Upper lobe of left lung (tissue), 6 donors: ENCODE results near the gene ARHGAP26. TPM values are rescaled to one million over a fixed set of nuclear protein-coding genes. Genes with fewer than 3 reads are reported as not detected.
"Not testable (repeated sequence)": the region's sequence is repeated elsewhere in the genome, so short reads cannot be mapped to it uniquely, and the experiment has no call there.

Experiments used
- ATAC-seq, 2 donors: fragments of 200-7000 bp; cut with Tn5 transposase; one replicate each; pipeline ENCODE4 v1.9.1; 2022; ENCODE audit warnings: mild to moderate bottlenecking in 2 of 2, moderate library complexity in 2 of 2; ENCODE audit not compliant: low FRiP score in 2 of 2
- DNase-seq, 2 donors: peaks; one replicate each; pipeline ENCODE4 v3.0.0-alpha.2; 2019 to 2020
- H3K27ac ChIP-seq, 4 donors: fragments of 200-600 bp; sonication (generic); one replicate each; pipeline ENCODE4 v1.5.1; 2016 to 2019
- H3K27me3 ChIP-seq, 4 donors: fragments of 200-600 bp; sonication (generic); one replicate each; pipeline ENCODE4 v1.5.1; 2017 to 2019
- H3K36me3 ChIP-seq, 4 donors: fragments of 200-600 bp; sonication (generic); one replicate each; pipeline ENCODE4 v1.5.1; 2016 to 2019
- H3K4me1 ChIP-seq, 4 donors: fragments of 200-600 bp; sonication (generic); one replicate each; pipeline ENCODE4 v1.5.1; 2018 to 2019
- H3K4me3 ChIP-seq, 4 donors: fragments of 200-600 bp; sonication (generic); one replicate each; pipeline ENCODE4 v1.5.1; 2017 to 2019; ENCODE audit warnings: mild to moderate bottlenecking in 2 of 4, moderate library complexity in 1 of 4
- H3K9me3 ChIP-seq, 4 donors: fragments of 200-600 bp; sonication (generic); one replicate each; pipeline ENCODE4 v1.5.1; 2018 to 2019
- EP300 ChIP-seq, 4 donors: sonication (generic); formaldehyde crosslinking; IDR thresholded peaks; one replicate each; pipeline ENCODE4 v1.5.1; 2017; ENCODE audit warnings: antibody characterized with exemption in 4 of 4, control low read depth in 2 of 4
- POLR2A ChIP-seq, 4 donors: fragments of 450-650 bp; IDR thresholded peaks; one replicate each; pipeline ENCODE4 v1.5.1; 2016 to 2017; ENCODE audit warnings: antibody characterized with exemption in 4 of 4, mild to moderate bottlenecking in 2 of 4
- POLR2AphosphoS5 ChIP-seq, 2 donors: sonication (generic); formaldehyde crosslinking; IDR thresholded peaks; one replicate each; pipeline ENCODE4 v1.5.1; 2017; ENCODE audit warnings: antibody characterized with exemption in 2 of 2
- WGBS, 2 donors: methylation state at CpG; one replicate each; pipeline ENCODE4 v1.1.5; 2017 to 2018; 5-methylcytosine and 5-hydroxymethylcytosine counted together
- total RNA-seq, 6 donors: library from RNA; depleted of rRNA in 4 of 6; stranded (reverse); fragments of >200 nt in 4 of 6; gene quantifications; one replicate each; pipeline versions ENCODE4 v1.1.0 to v1.2.1, GENCODE V29; 2016 to 2021
- TF ChIP-seq, protein P1 (sequence below), 6 experiments: fragments of 450-650 bp in 4 of 6; fragments of 200-600 bp in 2 of 6; sonication (generic) in 2 of 6; IDR thresholded peaks; one replicate each; pipeline ENCODE4 v1.5.1; 2016 to 2019; ENCODE audit warnings: antibody characterized with exemption in 6 of 6
- donor health status: DM: no; HTN: no; CAD: no; lungs with moderate emphysema.
- donor health status: DM: no; HTN: yes; CAD: no; lungs with severe emphysema.

Gene ARHGAP26
- total RNA-seq, 6 donors from 2014 or later, result 34.9 to 90.1 (median 38.9) TPM

DNA sequence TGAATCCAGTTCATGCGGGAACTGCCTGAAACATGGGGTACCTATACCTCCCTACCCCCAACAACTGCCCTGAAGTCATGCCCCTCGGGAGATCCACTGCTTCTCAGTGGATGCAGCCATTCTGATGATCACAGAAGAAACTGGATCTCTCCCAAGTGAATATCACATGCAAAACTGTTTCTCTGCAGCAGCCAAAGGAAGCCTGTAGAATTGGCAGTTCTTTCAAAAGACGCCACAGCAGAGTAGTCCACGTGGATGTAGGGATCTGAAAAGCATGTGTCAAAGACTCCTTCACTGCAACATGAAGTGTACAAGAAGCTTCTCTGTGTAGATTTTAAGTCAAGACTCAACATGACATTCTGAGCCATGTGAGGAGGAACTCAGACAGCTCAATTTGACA, 346.6 kb downstream of the ARHGAP26 start:
- Histone ChIP-seq H3K4me3 (no peak overlapping the region), H3K27ac (no peak overlapping the region), H3K9me3 (no peaks in the 10 kb centered on the region), H3K4me1 (peaks cover 0 to 11% (median 0%) of the 10 kb centered on the region in 4 donors), H3K27me3 (no peaks in the 10 kb centered on the region), H3K36me3 (no peaks in the 10 kb centered on the region)
- DNase-seq (no peak), ATAC-seq (no peak)
- WGBS, 2 donors, result 80 to 89% methylated on average over 4 of the region's 4 CpGs
- TF ChIP-seq POLR2AphosphoS5 (IDR thresholded peaks at IDR 0.05) (no peak), POLR2A (IDR thresholded peaks at IDR 0.05) (no peak), EP300 (IDR thresholded peaks at IDR 0.05) (no peak)
- TF ChIP-seq, protein P1, sequence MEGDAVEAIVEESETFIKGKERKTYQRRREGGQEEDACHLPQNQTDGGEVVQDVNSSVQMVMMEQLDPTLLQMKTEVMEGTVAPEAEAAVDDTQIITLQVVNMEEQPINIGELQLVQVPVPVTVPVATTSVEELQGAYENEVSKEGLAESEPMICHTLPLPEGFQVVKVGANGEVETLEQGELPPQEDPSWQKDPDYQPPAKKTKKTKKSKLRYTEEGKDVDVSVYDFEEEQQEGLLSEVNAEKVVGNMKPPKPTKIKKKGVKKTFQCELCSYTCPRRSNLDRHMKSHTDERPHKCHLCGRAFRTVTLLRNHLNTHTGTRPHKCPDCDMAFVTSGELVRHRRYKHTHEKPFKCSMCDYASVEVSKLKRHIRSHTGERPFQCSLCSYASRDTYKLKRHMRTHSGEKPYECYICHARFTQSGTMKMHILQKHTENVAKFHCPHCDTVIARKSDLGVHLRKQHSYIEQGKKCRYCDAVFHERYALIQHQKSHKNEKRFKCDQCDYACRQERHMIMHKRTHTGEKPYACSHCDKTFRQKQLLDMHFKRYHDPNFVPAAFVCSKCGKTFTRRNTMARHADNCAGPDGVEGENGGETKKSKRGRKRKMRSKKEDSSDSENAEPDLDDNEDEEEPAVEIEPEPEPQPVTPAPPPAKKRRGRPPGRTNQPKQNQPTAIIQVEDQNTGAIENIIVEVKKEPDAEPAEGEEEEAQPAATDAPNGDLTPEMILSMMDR (IDR thresholded peaks at IDR 0.05), result no peak

DNA sequence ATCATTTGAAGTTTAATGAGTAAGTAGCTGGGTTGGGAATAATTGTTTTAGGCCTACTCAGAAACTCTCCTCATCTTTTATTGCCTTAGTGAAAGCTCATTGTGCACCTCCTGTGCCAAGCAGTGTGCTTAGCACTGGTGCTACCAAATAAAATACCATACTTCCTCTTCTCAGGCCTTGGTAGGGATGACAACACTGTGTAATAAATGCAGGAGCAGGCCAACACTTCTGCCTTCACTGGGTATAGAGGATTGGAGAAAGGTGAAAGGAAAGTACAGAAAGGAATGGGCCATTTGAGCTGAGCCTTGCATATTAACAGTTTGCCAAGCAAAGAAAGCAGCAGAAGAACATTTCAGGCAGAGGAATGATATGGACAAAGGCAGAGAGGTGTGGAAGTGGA, 347.6 kb downstream of the ARHGAP26 start:
- Histone ChIP-seq H3K9me3 (no peaks in the 10 kb centered on the region), H3K4me3 (no peak overlapping the region), H3K4me1 (peaks cover 0 to 11% (median 0%) of the 10 kb centered on the region in 4 donors), H3K36me3 (no peaks in the 10 kb centered on the region), H3K27me3 (no peaks in the 10 kb centered on the region), H3K27ac (peak overlapping the region in 2 of 4 donors; percentile 60 to 68)
- no peak for DNase-seq
- TF ChIP-seq EP300 (IDR thresholded peaks at IDR 0.05) (no peak), POLR2A (IDR thresholded peaks at IDR 0.05) (no peak), POLR2AphosphoS5 (IDR thresholded peaks at IDR 0.05) (no peak)
- TF ChIP-seq, protein P1 (IDR thresholded peaks at IDR 0.05), result no peak
- ATAC-seq, result peak in 1 of 2 donors; percentile 40

DNA sequence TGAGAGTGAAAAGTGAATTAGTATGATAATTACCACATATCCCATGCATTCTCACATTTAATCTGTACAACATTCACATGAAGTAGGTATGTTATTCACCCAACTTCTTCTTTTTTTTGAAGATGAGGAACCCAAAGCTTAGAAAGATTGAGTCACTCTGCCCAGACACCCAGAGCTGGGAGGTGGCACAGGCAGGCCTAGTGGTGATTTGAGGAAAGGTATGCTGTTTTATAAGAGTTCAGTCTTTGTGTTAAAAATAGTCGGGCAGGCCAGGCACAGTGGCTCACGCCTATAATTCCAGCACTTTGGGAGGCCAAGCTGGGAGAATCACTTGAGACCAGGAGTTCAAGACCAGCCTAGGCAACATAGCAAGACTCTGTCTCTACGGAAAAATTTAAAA, 348.0 kb downstream of the ARHGAP26 start:
- TF ChIP-seq POLR2AphosphoS5 (IDR thresholded peaks at IDR 0.05), result no peak
- TF ChIP-seq POLR2A (IDR thresholded peaks at IDR 0.05), result no peak
- TF ChIP-seq, protein P1 (IDR thresholded peaks at IDR 0.05), result no peak
- no peak for TF ChIP-seq EP300 (IDR thresholded peaks at IDR 0.05)
- Histone ChIP-seq H3K27ac (peak overlapping the region; percentile 19 to 68 (median 52)), H3K36me3 (no peaks in the 10 kb centered on the region), H3K4me1 (peaks cover 0 to 11% (median 0%) of the 10 kb centered on the region in 4 donors), H3K9me3 (no peaks in the 10 kb centered on the region), H3K4me3 (no peak overlapping the region), H3K27me3 (no peaks in the 10 kb centered on the region)
- ATAC-seq (peak; percentile 72 to 81), DNase-seq (peak in 1 of 2 donors; percentile 50)
- 79 to 94% methylated on average over 3 of the region's 3 CpGs for WGBS, 2 donors

DNA sequence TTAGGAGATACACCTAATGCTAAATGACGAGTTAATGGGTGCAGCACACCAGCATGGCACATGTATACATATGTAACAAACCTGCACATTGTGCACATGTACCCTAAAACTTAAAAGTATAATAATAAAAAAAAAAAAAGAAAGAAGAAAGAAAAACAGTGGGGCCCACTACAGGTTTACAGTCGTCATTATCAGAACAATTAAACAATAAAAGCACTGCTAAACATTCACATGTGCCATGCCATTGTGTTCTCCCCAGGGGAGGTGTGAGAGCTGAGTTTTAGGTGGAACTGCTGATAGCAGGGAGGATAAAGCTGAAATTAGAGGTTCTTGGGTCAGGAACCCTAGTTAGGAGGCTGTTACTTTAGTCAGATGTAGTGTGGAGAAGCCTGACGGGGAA, 348.6 kb downstream of the ARHGAP26 start:
- Histone ChIP-seq H3K4me1 (peaks cover 0 to 11% (median 0%) of the 10 kb centered on the region in 4 donors), H3K27ac (peak overlapping the region; percentile 19 to 68 (median 48))
- H3K9me3 ChIP-seq, ATAC-seq, H3K36me3 ChIP-seq, H3K4me3 ChIP-seq, DNase-seq, H3K27me3 ChIP-seq: not testable (repeated sequence)
- WGBS, 2 donors, result 77 to 82% methylated on average over 3 of the region's 3 CpGs

DNA sequence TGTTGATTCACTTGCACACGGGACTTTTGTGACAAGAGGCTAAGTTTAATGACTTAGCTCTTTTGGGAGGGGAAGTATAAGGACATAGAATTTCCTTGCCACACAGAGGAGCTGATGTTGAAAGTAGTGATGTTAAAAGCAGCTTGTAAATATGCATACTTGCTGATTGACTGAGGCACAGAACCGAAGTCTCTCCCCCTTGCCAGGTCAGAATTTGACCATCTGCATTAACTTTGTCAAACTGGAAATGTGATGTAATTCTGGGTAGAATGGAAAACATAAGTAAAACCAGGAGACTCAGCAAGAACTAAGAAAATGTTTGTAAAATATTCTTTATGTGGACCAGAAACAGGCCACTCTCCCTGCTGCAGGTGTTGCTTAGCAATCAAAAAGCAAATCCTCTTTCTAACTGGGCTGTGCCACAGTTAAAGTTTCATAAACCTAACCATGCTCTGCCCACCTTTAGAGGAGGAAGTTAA, 349.2 kb downstream of the ARHGAP26 start:
- H3K27ac ChIP-seq, result peak overlapping the region in 3 of 4 donors; percentile 9 to 60 (median 37)
- ATAC-seq, result peak; percentile 58 to 62
- TF ChIP-seq EP300 (IDR thresholded peaks at IDR 0.05), result no peak
- no peak for TF ChIP-seq POLR2A (IDR thresholded peaks at IDR 0.05)
- TF ChIP-seq, protein P1 (IDR thresholded peaks at IDR 0.05), result no peak
- no peak for TF ChIP-seq POLR2AphosphoS5 (IDR thresholded peaks at IDR 0.05)
- no peaks in the 10 kb centered on the region for H3K9me3 ChIP-seq
- no peak for DNase-seq
- no peak overlapping the region for H3K4me3 ChIP-seq
- no peaks in the 10 kb centered on the region for H3K27me3 ChIP-seq
- 32 to 52% methylated on average over 2 of the region's 2 CpGs for WGBS, 2 donors
- no peaks in the 10 kb centered on the region for H3K36me3 ChIP-seq
- H3K4me1 ChIP-seq, result peaks cover 0 to 11% (median 0%) of the 10 kb centered on the region in 4 donors
